Measurements from ENCODE around the gene CRACR2B. TPM values are rescaled to one million over a fixed set of nuclear protein-coding genes. Genes with fewer than 3 reads are reported as not detected.

The CRACR2B gene
- polyA plus RNA-seq, 3 donors from 2014 or later: 0.74 to 2.2 TPM; not detected in 1

GRCh38 chr11:790721-791564 lies 36.8 kb upstream of the CRACR2B start:
- Mint-ChIP-seq H3K27ac (peak overlapping the region in 2 of 6 donors; percentile 49 to 65), H3K9me3 (no peaks in the 10 kb centered on the region), H3K36me3 (peaks cover 0 to 3% (median 0%) of the 10 kb centered on the region in 3 donors)

GRCh38 chr11:791658-792534 lies 35.8 kb upstream of the CRACR2B start:
- H3K27ac Mint-ChIP-seq: no peak overlapping the region
- H3K27me3 Mint-ChIP-seq (ENCODE audit: low read depth in 3 of 3): peaks cover 0 to 6% (median 2%) of the 10 kb centered on the region in 3 donors
- peaks cover 0 to 3% (median 0%) of the 10 kb centered on the region in 3 donors for H3K36me3 Mint-ChIP-seq
- no peak for DNase-seq
- no peak overlapping the region for H3K4me3 Mint-ChIP-seq
- peaks cover 10 to 12% of the 10 kb centered on the region in 2 donors for H3K4me1 Mint-ChIP-seq
- H3K9me3 Mint-ChIP-seq: no peaks in the 10 kb centered on the region

More at GRCh38 chr11:790721-791564, 36.8 kb upstream of the CRACR2B start:
- H3K27me3 Mint-ChIP-seq (ENCODE audit: low read depth in 3 of 3): peaks cover 0 to 5% (median 2%) of the 10 kb centered on the region in 3 donors
- no peak for DNase-seq
- no peak overlapping the region for H3K4me3 Mint-ChIP-seq
- peaks cover 2 to 3% of the 10 kb centered on the region in 2 donors for H3K4me1 Mint-ChIP-seq

GRCh38 chr11:792535-792821 lies 35.2 kb upstream of the CRACR2B start:
- no peak overlapping the region for H3K27ac Mint-ChIP-seq
- DNase-seq: no peak
- peaks cover 10 to 16% of the 10 kb centered on the region in 2 donors for H3K4me1 Mint-ChIP-seq
- peaks cover 2 to 10% (median 3%) of the 10 kb centered on the region in 3 donors for H3K27me3 Mint-ChIP-seq (ENCODE audit: low read depth in 3 of 3)
- no peaks in the 10 kb centered on the region for H3K9me3 Mint-ChIP-seq
- H3K36me3 Mint-ChIP-seq: peaks cover 0 to 3% (median 0%) of the 10 kb centered on the region in 3 donors
- H3K4me3 Mint-ChIP-seq: no peak overlapping the region

GRCh38 chr11:792873-793272 lies 34.8 kb upstream of the CRACR2B start:
- Mint-ChIP-seq H3K4me1 (peaks cover 10 to 16% of the 10 kb centered on the region in 2 donors), H3K4me3 (no peak overlapping the region), H3K36me3 (peaks cover 0 to 3% (median 0%) of the 10 kb centered on the region in 3 donors)

GRCh38 chr11:793556-793955 lies 34.2 kb upstream of the CRACR2B start:
- H3K4me1 Mint-ChIP-seq: peaks cover 10 to 16% of the 10 kb centered on the region in 2 donors
- peak overlapping the region in 2 of 5 donors; percentile 14 to 27 for H3K4me3 Mint-ChIP-seq

More at GRCh38 chr11:792873-793272, 34.8 kb upstream of the CRACR2B start:
- DNase-seq: no peak
- no peak overlapping the region for H3K27ac Mint-ChIP-seq
- no peaks in the 10 kb centered on the region for H3K9me3 Mint-ChIP-seq
- peaks cover 2 to 8% (median 3%) of the 10 kb centered on the region in 3 donors for H3K27me3 Mint-ChIP-seq (ENCODE audit: low read depth in 3 of 3)

GRCh38 chr11:794013-794765 lies 33.5 kb upstream of the CRACR2B start:
- Mint-ChIP-seq H3K36me3 (peaks cover 0 to 3% (median 0%) of the 10 kb centered on the region in 3 donors), H3K27ac (peak overlapping the region in 1 of 6 donors; percentile 34), H3K4me1 (peaks cover 10 to 16% of the 10 kb centered on the region in 2 donors), H3K4me3 (peak overlapping the region in 2 of 5 donors; percentile 18 to 38), H3K27me3 (ENCODE audit: low read depth in 3 of 3) (peaks cover 0 to 6% (median 3%) of the 10 kb centered on the region in 3 donors), H3K9me3 (no peaks in the 10 kb centered on the region)
- no peak for DNase-seq

More at GRCh38 chr11:793556-793955, 34.2 kb upstream of the CRACR2B start:
- H3K36me3 Mint-ChIP-seq: peaks cover 0 to 3% (median 0%) of the 10 kb centered on the region in 3 donors
- no peaks in the 10 kb centered on the region for H3K9me3 Mint-ChIP-seq
- no peak for DNase-seq
- peaks cover 2 to 6% (median 3%) of the 10 kb centered on the region in 3 donors for H3K27me3 Mint-ChIP-seq (ENCODE audit: low read depth in 3 of 3)
- peak overlapping the region in 1 of 6 donors; percentile 34 for H3K27ac Mint-ChIP-seq

- peaks cover 0 to 6% (median 3%) of the 10 kb centered on the region in 3 donors for H3K27me3 Mint-ChIP-seq (ENCODE audit: low read depth in 3 of 3)
- H3K9me3 Mint-ChIP-seq: no peaks in the 10 kb centered on the region
- peak overlapping the region in 3 of 6 donors; percentile 36 to 95 (median 51) for H3K27ac Mint-ChIP-seq
- H3K36me3 Mint-ChIP-seq: peaks cover 0 to 3% (median 0%) of the 10 kb centered on the region in 3 donors
- H3K4me1 Mint-ChIP-seq: peaks cover 10 to 15% of the 10 kb centered on the region in 2 donors
- H3K4me3 Mint-ChIP-seq: peak overlapping the region; percentile 25 to 92 (median 48)
- DNase-seq: no peak
Measured at GRCh38 chr11:794766-795633, 32.7 kb upstream of the CRACR2B start.

- H3K9me3 Mint-ChIP-seq: no peaks in the 10 kb centered on the region
- H3K4me3 Mint-ChIP-seq: peak overlapping the region; percentile 90 to 95 (median 92)
- peak; percentile 73 to 78 (median 77) for DNase-seq
- H3K27me3 Mint-ChIP-seq (ENCODE audit: low read depth in 3 of 3): peaks cover 0 to 5% (median 3%) of the 10 kb centered on the region in 3 donors
- peaks cover 10 to 15% of the 10 kb centered on the region in 2 donors for H3K4me1 Mint-ChIP-seq
- H3K36me3 Mint-ChIP-seq: peaks cover 0 to 3% (median 0%) of the 10 kb centered on the region in 3 donors
- peak overlapping the region; percentile 92 to 97 (median 94) for H3K27ac Mint-ChIP-seq
Measured at GRCh38 chr11:795634-796564, 31.8 kb upstream of the CRACR2B start.

- peak overlapping the region; percentile 92 to 97 (median 94) for H3K27ac Mint-ChIP-seq
- H3K9me3 Mint-ChIP-seq: no peaks in the 10 kb centered on the region
- peaks cover 0 to 5% (median 3%) of the 10 kb centered on the region in 3 donors for H3K27me3 Mint-ChIP-seq (ENCODE audit: low read depth in 3 of 3)
- H3K4me3 Mint-ChIP-seq: peak overlapping the region; percentile 90 to 95 (median 92)
- DNase-seq: no peak
- peaks cover 10 to 15% of the 10 kb centered on the region in 2 donors for H3K4me1 Mint-ChIP-seq
- H3K36me3 Mint-ChIP-seq: no peaks in the 10 kb centered on the region
Measured at GRCh38 chr11:796565-797295, 31.0 kb upstream of the CRACR2B start.

GRCh38 chr11:797296-798092 lies 30.2 kb upstream of the CRACR2B start:
- Mint-ChIP-seq H3K36me3 (no peaks in the 10 kb centered on the region), H3K4me1 (peaks cover 10 to 15% of the 10 kb centered on the region in 2 donors), H3K27ac (peak overlapping the region; percentile 92 to 97 (median 94)), H3K4me3 (peak overlapping the region; percentile 90 to 95 (median 92)), H3K27me3 (ENCODE audit: low read depth in 3 of 3) (peaks cover 0 to 5% (median 3%) of the 10 kb centered on the region in 3 donors), H3K9me3 (no peaks in the 10 kb centered on the region)
- DNase-seq: peak; percentile 79 to 82 (median 82)
